Measurements from ENCODE around the gene CCDC148. TPM values are rescaled to one million over a fixed set of nuclear protein-coding genes. Genes with fewer than 3 reads are reported as not detected.

The CCDC148 gene
- polyA plus RNA-seq, 3 donors, result not detected

DNA sequence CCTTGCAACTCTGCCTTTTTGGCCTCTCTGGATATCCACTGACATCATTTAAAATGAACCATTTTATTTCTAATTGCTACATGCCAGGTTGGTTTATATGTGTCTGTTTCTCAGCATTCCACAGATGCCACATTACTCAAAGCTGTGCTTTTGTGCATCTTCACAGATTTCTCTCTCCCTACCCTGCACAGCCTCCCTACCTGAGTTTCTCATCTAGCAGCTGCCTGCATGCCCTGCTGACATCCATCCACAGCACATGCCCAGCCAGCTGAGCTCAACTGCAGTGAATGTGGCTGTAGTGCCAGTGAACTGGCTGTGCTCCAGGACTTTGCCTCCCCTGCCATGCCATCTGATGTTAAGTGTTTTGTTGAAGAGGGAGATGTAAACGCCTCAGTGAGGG is 44.7 kb upstream of the CCDC148 start:
- no peaks in the 10 kb centered on the region for H3K36me3 ChIP-seq (replicated peaks in 1 of 2; ENCODE audit: control insufficient read depth in 1 of 2, insufficient read depth in 2 of 2, low read length in 2 of 2)
- DNase-seq, result no peak
- Mint-ChIP-seq H3K9me3 (no peaks in the 10 kb centered on the region), H3K27me3 (ENCODE audit: low read depth in 3 of 3) (peaks cover 0 to 3% (median 0%) of the 10 kb centered on the region in 3 donors), H3K4me3 (no peak overlapping the region), H3K4me1 (peaks cover 3% of the 10 kb centered on the region), H3K36me3 (peaks cover 4 to 6% of the 10 kb centered on the region in 2 donors), H3K27ac (no peak overlapping the region)
- TF ChIP-seq, protein P1, sequence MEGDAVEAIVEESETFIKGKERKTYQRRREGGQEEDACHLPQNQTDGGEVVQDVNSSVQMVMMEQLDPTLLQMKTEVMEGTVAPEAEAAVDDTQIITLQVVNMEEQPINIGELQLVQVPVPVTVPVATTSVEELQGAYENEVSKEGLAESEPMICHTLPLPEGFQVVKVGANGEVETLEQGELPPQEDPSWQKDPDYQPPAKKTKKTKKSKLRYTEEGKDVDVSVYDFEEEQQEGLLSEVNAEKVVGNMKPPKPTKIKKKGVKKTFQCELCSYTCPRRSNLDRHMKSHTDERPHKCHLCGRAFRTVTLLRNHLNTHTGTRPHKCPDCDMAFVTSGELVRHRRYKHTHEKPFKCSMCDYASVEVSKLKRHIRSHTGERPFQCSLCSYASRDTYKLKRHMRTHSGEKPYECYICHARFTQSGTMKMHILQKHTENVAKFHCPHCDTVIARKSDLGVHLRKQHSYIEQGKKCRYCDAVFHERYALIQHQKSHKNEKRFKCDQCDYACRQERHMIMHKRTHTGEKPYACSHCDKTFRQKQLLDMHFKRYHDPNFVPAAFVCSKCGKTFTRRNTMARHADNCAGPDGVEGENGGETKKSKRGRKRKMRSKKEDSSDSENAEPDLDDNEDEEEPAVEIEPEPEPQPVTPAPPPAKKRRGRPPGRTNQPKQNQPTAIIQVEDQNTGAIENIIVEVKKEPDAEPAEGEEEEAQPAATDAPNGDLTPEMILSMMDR (IDR thresholded peaks at IDR 0.05), result no peak
- no peaks in the 10 kb centered on the region for H3K4me1 ChIP-seq (ENCODE audit: control insufficient read depth in 1 of 2, insufficient read depth in 2 of 2, low read length in 2 of 2)
- no peaks in the 10 kb centered on the region for H4K20me1 ChIP-seq (ENCODE audit: insufficient read depth, low read length)
- H3K9me3 ChIP-seq (replicated peaks in 1 of 2; ENCODE audit: control insufficient read depth in 1 of 2, insufficient read depth in 1 of 2, low read length in 2 of 2), result no peaks in the 10 kb centered on the region
- no peak overlapping the region for H2AFZ ChIP-seq (ENCODE audit: insufficient read depth, low read depth, low read length, poor library complexity, severe bottlenecking)
- no peak overlapping the region for H3K9ac ChIP-seq (ENCODE audit: insufficient read depth, low read length, poor library complexity, severe bottlenecking)
- peaks cover 14% of the 10 kb centered on the region for H3K79me2 ChIP-seq (ENCODE audit: insufficient read depth, low read length)
- intact Hi-C loops (cut with micrococcal nuclease), result no loop called here
- H3K4me3 ChIP-seq (replicated peaks in 1 of 3; ENCODE audit: low read depth in 2 of 3, low read length in 3 of 3), result no peak overlapping the region
- H3K27ac ChIP-seq (ENCODE audit: low read depth in 1 of 2, low read length in 2 of 2), result no peak overlapping the region
- no peaks in the 10 kb centered on the region for H3K27me3 ChIP-seq (ENCODE audit: control insufficient read depth in 2 of 2, insufficient read depth in 2 of 2, low read length in 2 of 2)
- no CpG with 5 or more reads among the region's 1 CpG for WGBS (ENCODE audit: insufficient coverage)
- H3K4me2 ChIP-seq (replicated peaks; ENCODE audit: extremely low read depth, low read length, poor library complexity, severe bottlenecking), result no peak overlapping the region

DNA sequence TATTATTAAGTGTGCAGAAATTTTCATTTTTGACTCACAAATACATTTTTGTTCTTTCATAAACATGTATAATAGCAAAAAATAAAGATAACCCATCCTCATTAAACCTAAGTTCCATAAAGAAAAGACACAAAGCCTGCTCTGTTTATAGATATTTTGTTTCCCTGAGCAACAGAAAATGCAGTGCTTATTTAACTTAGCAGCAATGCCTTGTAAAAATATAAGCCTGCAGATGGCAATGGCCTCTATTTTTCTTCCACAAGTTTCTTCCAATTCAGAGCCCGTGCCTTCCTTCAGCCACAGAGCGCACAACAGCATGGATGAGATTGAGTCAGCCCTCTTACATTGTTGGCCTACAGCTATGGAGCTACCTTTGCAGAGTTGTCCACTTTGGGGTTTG is 43.8 kb upstream of the CCDC148 start:
- WGBS (ENCODE audit: insufficient coverage), result 100% methylated on average over 1 of the region's 2 CpGs
- Histone ChIP-seq H3K9me3 (replicated peaks in 1 of 2; ENCODE audit: control insufficient read depth in 1 of 2, insufficient read depth in 1 of 2, low read length in 2 of 2) (no peaks in the 10 kb centered on the region), H3K4me1 (ENCODE audit: control insufficient read depth in 1 of 2, insufficient read depth in 2 of 2, low read length in 2 of 2) (no peaks in the 10 kb centered on the region), H3K4me2 (replicated peaks; ENCODE audit: extremely low read depth, low read length, poor library complexity, severe bottlenecking) (no peak overlapping the region), H3K9ac (ENCODE audit: insufficient read depth, low read length, poor library complexity, severe bottlenecking) (no peak overlapping the region), H3K27me3 (ENCODE audit: control insufficient read depth in 2 of 2, insufficient read depth in 2 of 2, low read length in 2 of 2) (no peaks in the 10 kb centered on the region), H3K27ac (ENCODE audit: low read depth in 1 of 2, low read length in 2 of 2) (no peak overlapping the region), H3K4me3 (replicated peaks in 1 of 3; ENCODE audit: low read depth in 2 of 3, low read length in 3 of 3) (no peak overlapping the region), H3K79me2 (ENCODE audit: insufficient read depth, low read length) (peaks cover 14% of the 10 kb centered on the region), H3K36me3 (replicated peaks in 1 of 2; ENCODE audit: control insufficient read depth in 1 of 2, insufficient read depth in 2 of 2, low read length in 2 of 2) (no peaks in the 10 kb centered on the region), H2AFZ (ENCODE audit: insufficient read depth, low read depth, low read length, poor library complexity, severe bottlenecking) (no peak overlapping the region), H4K20me1 (ENCODE audit: insufficient read depth, low read length) (no peaks in the 10 kb centered on the region)
- Mint-ChIP-seq H3K9me3 (no peaks in the 10 kb centered on the region), H3K4me1 (peaks cover under 1% of the 10 kb centered on the region), H3K27ac (peak overlapping the region in 2 of 7 donors; percentile 2 to 10), H3K27me3 (ENCODE audit: low read depth in 3 of 3) (peaks cover 0 to 2% (median 0%) of the 10 kb centered on the region in 3 donors), H3K36me3 (peaks cover 4 to 6% of the 10 kb centered on the region in 2 donors), H3K4me3 (no peak overlapping the region)
- DNase-seq, result no peak
- TF ChIP-seq, protein P1 (IDR thresholded peaks at IDR 0.05), result no peak
- intact Hi-C loops (cut with micrococcal nuclease), result no loop called here
